Panc1 (cell line): ENCODE data around the gene LRRC61. TPM values are rescaled to one million over a fixed set of nuclear protein-coding genes. Genes with fewer than 3 reads are reported as not detected.

Experiments
- ATAC-seq: fragments of 200-7000 bp; cut with Tn5 transposase; 2 replicates; pipeline ENCODE4 v1.9.1; 2020; ENCODE audit warnings: mild to moderate bottlenecking, moderate library complexity
- BruUV-seq: library from RNA; stranded (reverse); fragments of 400-500 nt; replicated peaks from 2 replicates; lab custom pipeline; 2021; lab: Mats Ljungman, UMichigan
- CTCF ChIA-PET: fragments of 300-600 bp; sonication (Branson Sonifier 250); formaldehyde crosslinking; loops from one replicate; lab custom pipeline; 2022; ENCODE audit warnings: antibody characterized with exemption; lab: Charles Lee
- POLR2A ChIA-PET: fragments of 300-600 bp; sonication (Branson Sonifier 250); formaldehyde crosslinking; loops from one replicate; lab custom pipeline; 2022; ENCODE audit warnings: antibody characterized with exemption; lab: Charles Lee
- DNase-seq: peaks from one replicate; pipeline ENCODE4 v3.0.0-alpha.2; 2010; ENCODE audit warnings: low read depth, low spot score
- H3K27ac ChIP-seq: 2 replicates; pipeline ENCODE4 v1.5.1; 2011; ENCODE audit warnings: mild to moderate bottlenecking, low read length, inconsistent platforms
- H3K27me3 ChIP-seq: fragments of 200-500 bp; sonication (Bioruptor generic); 2 replicates; pipeline ENCODE4 v1.6.0; 2014; ENCODE audit warnings: low read length, inconsistent platforms; ENCODE audit not compliant: control insufficient read depth, insufficient read depth
- H3K36me3 ChIP-seq: fragments of 200-500 bp; sonication (Bioruptor generic); 2 replicates; pipeline ENCODE4 v1.5.1; 2014; ENCODE audit warnings: inconsistent platforms, mild to moderate bottlenecking, low read length, moderate library complexity; ENCODE audit not compliant: control insufficient read depth, insufficient read depth
- H3K4me1 ChIP-seq: 2 replicates; pipeline ENCODE4 v1.5.1; 2011; ENCODE audit warnings: inconsistent platforms, mild to moderate bottlenecking, low read length, moderate library complexity; ENCODE audit not compliant: control insufficient read depth, insufficient read depth
- H3K4me3 ChIP-seq, 2 experiments: 2 replicates each; pipeline ENCODE4 v1.5.1; 2011 to 2012; ENCODE audit warnings: low read depth in 2 of 2, low read length in 2 of 2, mild to moderate bottlenecking in 2 of 2, inconsistent platforms in 1 of 2, moderate library complexity in 1 of 2
- H3K9me3 ChIP-seq: fragments of 200-500 bp; sonication (Bioruptor generic); 2 replicates; pipeline ENCODE4 v1.5.1; 2014; ENCODE audit warnings: low read depth, mild to moderate bottlenecking, inconsistent platforms, low read length, moderate library complexity; ENCODE audit not compliant: control insufficient read depth, insufficient read depth
- CTCF ChIP-seq: fragments of 450-650 bp; IDR thresholded peaks from 2 replicates; pipeline ENCODE4 v1.5.1; 2017; ENCODE audit warnings: mild to moderate bottlenecking
- POLR2AphosphoS5 ChIP-seq: IDR thresholded peaks from 2 replicates; pipeline ENCODE4 v1.6.1; 2012; ENCODE audit warnings: mild to moderate bottlenecking, low read depth, low read length, moderate library complexity
- REST ChIP-seq, 2 experiments: IDR thresholded peaks; 2 replicates each; pipeline ENCODE4 v1.6.1; 2011 to 2012; ENCODE audit warnings: low read depth in 2 of 2, control low read depth in 1 of 2, low read length in 1 of 2, mild to moderate bottlenecking in 1 of 2, moderate library complexity in 1 of 2; ENCODE audit not compliant: insufficient read depth in 1 of 2
- SIN3A ChIP-seq: IDR thresholded peaks from 2 replicates; pipeline ENCODE4 v1.6.1; 2012; ENCODE audit warnings: low read depth, mild to moderate bottlenecking, low read length, moderate library complexity, borderline replicate concordance; ENCODE audit not compliant: insufficient read depth
- TCF7L2 ChIP-seq: IDR thresholded peaks from 2 replicates; pipeline ENCODE4 v1.6.1; 2011; ENCODE audit warnings: mild to moderate bottlenecking, low read depth, low read length, inconsistent platforms
- in situ Hi-C: cut with HindIII; loops from 2 replicates; pipeline ENCODE4 v1.10.0; 2016; ENCODE audit warnings: low sequenced_read_pairs, low pct_unique_long_range_greater_than_20kb
- intact Hi-C: fragments of 100-400 bp; cut with micrococcal nuclease; formaldehyde crosslinking; loops from one replicate; pipeline ENCODE4 v1.10.0; 2022; ENCODE audit not compliant: unreplicated experiment
- total RNA-seq: library from RNA; stranded (reverse); gene quantifications from one replicate; pipeline ENCODE4 v1.2.1, GENCODE V29; 2021; ENCODE audit not compliant: unreplicated experiment

LRRC61 gene
- total RNA-seq, 1 experiment from 2014 or later = 13.8 TPM

- BruUV-seq = no TSS peak
- in situ Hi-C loops (no loop called here), intact Hi-C loops (no loop called here)
- Histone ChIP-seq H3K9me3 (no peaks in the 10 kb centered on the region), H3K27ac (no peak overlapping the region), H3K27me3 (no peaks in the 10 kb centered on the region), H3K4me3 (no peak overlapping the region), H3K36me3 (no peaks in the 10 kb centered on the region), H3K4me1 (no peaks in the 10 kb centered on the region)
- POLR2A ChIA-PET = no interaction called here
- TF ChIP-seq SIN3A (no peak), REST (IDR thresholded peaks at IDR 0.05; ENCODE audit: insufficient read depth in 1 of 2, low read depth in 2 of 2, low read length in 1 of 2) (no peak), POLR2AphosphoS5 (no peak), TCF7L2 (no peak), CTCF (no peak)
- DNase-seq (no peak), ATAC-seq (no peak)
- CTCF ChIA-PET = no interaction called here
Observed at GRCh38 chr7:150332852-150333635, 9.9 kb downstream of the LRRC61 start.

GRCh38 chr7:150333659-150334058, 10.5 kb downstream of the LRRC61 start:
- no TSS peak for BruUV-seq
- H3K9me3 ChIP-seq = no peaks in the 10 kb centered on the region
- no peaks in the 10 kb centered on the region for H3K27me3 ChIP-seq
- TF ChIP-seq SIN3A (no peak), CTCF (no peak), REST (IDR thresholded peaks at IDR 0.05; ENCODE audit: insufficient read depth in 1 of 2, low read depth in 2 of 2, low read length in 1 of 2) (no peak), POLR2AphosphoS5 (no peak), TCF7L2 (no peak)
- intact Hi-C loops = no loop called here
- no peak overlapping the region for H3K27ac ChIP-seq
- in situ Hi-C loops = no loop called here
- no peak for DNase-seq
- no peak for ATAC-seq
- ChIA-PET POLR2A (no interaction called here), CTCF (no interaction called here)
- H3K36me3 ChIP-seq = no peaks in the 10 kb centered on the region
- no peaks in the 10 kb centered on the region for H3K4me1 ChIP-seq
- H3K4me3 ChIP-seq = no peak overlapping the region
